ENCODE measurements around the gene NKAIN1.

Gene NKAIN1

DNA sequence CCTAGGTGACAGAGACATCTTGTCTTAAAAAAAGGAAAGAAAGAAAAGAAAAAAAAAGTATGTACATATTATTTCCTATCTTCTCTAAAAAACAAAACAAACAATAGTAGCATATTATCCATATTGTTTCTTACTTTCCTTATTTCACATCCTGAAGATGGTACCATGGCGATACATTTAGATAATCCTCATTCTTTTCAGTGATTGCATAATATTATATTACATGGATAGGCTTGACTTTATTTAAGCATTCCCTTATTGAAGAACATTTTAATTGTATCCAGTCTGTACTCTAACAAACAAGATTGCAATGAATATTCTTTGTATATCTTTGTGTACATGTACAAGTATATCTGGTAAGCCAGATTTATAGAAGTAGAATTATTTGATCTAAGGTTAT is 91.3 kb downstream of the NKAIN1 start:
- Histone ChIP-seq H3K9ac (ENCODE audit: low read depth, low read length, poor library complexity, severe bottlenecking) (no peak overlapping the region), H2AFZ (ENCODE audit: low read length) (no peak overlapping the region), H3K4me2 (ENCODE audit: low read depth, low read length, poor library complexity, severe bottlenecking) (no peak overlapping the region), H3K9me3 (ENCODE audit: insufficient read depth, low read depth, low read length) (no peaks in the 10 kb centered on the region), H4K20me1 (ENCODE audit: insufficient read depth, low read length, poor library complexity, severe bottlenecking) (no peaks in the 10 kb centered on the region), H3K4me3 (ENCODE audit: low read length, poor library complexity, severe bottlenecking) (no peak overlapping the region), H3K36me3 (ENCODE audit: insufficient read depth, low read length) (no peaks in the 10 kb centered on the region), H3F3A (ENCODE audit: low read depth) (peaks cover 5% of the 10 kb centered on the region; the same call in 1 of the 2 replicates), H3K9me2 (replicated peaks; ENCODE audit: low read depth, low read length) (no peaks in the 10 kb centered on the region), H3K79me2 (ENCODE audit: insufficient read depth, low read length) (no peaks in the 10 kb centered on the region), H3K4me1 (ENCODE audit: insufficient read depth, low read length, poor library complexity, severe bottlenecking) (peaks cover 3% of the 10 kb centered on the region), H3K27me3 (ENCODE audit: insufficient read depth, low read length, poor library complexity, severe bottlenecking) (no peaks in the 10 kb centered on the region)
- TF ChIP-seq, protein P1, sequence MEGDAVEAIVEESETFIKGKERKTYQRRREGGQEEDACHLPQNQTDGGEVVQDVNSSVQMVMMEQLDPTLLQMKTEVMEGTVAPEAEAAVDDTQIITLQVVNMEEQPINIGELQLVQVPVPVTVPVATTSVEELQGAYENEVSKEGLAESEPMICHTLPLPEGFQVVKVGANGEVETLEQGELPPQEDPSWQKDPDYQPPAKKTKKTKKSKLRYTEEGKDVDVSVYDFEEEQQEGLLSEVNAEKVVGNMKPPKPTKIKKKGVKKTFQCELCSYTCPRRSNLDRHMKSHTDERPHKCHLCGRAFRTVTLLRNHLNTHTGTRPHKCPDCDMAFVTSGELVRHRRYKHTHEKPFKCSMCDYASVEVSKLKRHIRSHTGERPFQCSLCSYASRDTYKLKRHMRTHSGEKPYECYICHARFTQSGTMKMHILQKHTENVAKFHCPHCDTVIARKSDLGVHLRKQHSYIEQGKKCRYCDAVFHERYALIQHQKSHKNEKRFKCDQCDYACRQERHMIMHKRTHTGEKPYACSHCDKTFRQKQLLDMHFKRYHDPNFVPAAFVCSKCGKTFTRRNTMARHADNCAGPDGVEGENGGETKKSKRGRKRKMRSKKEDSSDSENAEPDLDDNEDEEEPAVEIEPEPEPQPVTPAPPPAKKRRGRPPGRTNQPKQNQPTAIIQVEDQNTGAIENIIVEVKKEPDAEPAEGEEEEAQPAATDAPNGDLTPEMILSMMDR (conservative IDR thresholded peaks at IDR 0.05; ENCODE audit: low read length), result no peak
- no peak for TF ChIP-seq EZH2phosphoT487 (IDR thresholded peaks at IDR 0.05; ENCODE audit: borderline replicate concordance)

DNA sequence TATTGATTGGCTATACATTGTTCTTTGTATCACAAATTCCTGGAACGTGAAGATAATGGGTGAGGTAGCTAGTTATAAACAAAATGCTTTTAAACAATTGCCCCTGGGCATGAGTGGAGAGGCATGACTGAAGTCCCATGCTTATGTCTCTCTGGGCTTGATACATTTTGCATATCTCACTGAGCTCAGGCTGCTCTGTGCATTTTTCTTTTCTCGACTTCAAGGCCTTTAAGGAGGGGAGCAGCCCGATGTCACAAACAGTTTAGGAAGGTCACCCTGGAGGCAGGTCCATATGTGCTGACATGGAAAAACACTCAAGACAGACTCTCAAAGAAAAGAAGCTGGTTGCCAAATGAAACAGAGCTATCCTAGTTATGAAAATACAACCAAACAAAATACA is 94.0 kb downstream of the NKAIN1 start:
- Histone ChIP-seq H4K20me1 (ENCODE audit: insufficient read depth, low read length, poor library complexity, severe bottlenecking) (no peaks in the 10 kb centered on the region), H3F3A (ENCODE audit: low read depth) (no peaks in the 10 kb centered on the region), H2AFZ (ENCODE audit: low read length) (no peak overlapping the region), H3K4me1 (ENCODE audit: insufficient read depth, low read length, poor library complexity, severe bottlenecking) (no peaks in the 10 kb centered on the region), H3K4me2 (ENCODE audit: low read depth, low read length, poor library complexity, severe bottlenecking) (no peak overlapping the region), H3K4me3 (ENCODE audit: low read length, poor library complexity, severe bottlenecking) (no peak overlapping the region), H3K36me3 (ENCODE audit: insufficient read depth, low read length) (no peaks in the 10 kb centered on the region), H3K9me3 (ENCODE audit: insufficient read depth, low read depth, low read length) (no peaks in the 10 kb centered on the region), H3K9ac (ENCODE audit: low read depth, low read length, poor library complexity, severe bottlenecking) (no peak overlapping the region), H3K79me2 (ENCODE audit: insufficient read depth, low read length) (no peaks in the 10 kb centered on the region), H3K27me3 (ENCODE audit: insufficient read depth, low read length, poor library complexity, severe bottlenecking) (no peaks in the 10 kb centered on the region), H3K9me2 (replicated peaks; ENCODE audit: low read depth, low read length) (no peaks in the 10 kb centered on the region)
- TF ChIP-seq EZH2phosphoT487 (IDR thresholded peaks at IDR 0.05; ENCODE audit: borderline replicate concordance), result no peak
- TF ChIP-seq, protein P1 (conservative IDR thresholded peaks at IDR 0.05; ENCODE audit: low read length), result no peak

DNA sequence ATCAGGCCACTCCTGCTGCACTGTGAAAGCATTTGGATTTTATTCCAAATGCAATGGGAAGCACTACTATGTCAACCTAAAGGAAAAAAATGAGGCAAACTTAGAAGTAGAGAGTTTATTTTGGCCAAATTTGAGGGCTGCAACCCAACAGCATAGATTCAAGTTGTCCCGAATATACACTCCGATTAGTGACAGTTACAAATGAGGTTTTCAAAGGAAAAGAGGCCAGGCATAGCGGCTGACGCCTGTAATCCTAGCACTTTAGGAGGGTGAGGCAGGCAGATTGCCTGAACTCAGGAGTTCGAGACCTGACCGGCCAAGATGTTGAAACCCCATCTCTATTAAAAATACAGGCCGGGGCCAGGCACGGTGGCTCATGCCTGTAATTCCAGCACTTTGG is 95.2 kb downstream of the NKAIN1 start:
- H3K79me2 ChIP-seq (ENCODE audit: insufficient read depth, low read length), result no peaks in the 10 kb centered on the region
- H3K9ac ChIP-seq (ENCODE audit: low read depth, low read length, poor library complexity, severe bottlenecking), result no peak overlapping the region
- no peaks in the 10 kb centered on the region for H3K4me1 ChIP-seq (ENCODE audit: insufficient read depth, low read length, poor library complexity, severe bottlenecking)
- H2AFZ ChIP-seq (ENCODE audit: low read length), result no peak overlapping the region
- no peaks in the 10 kb centered on the region for H3K36me3 ChIP-seq (ENCODE audit: insufficient read depth, low read length)
- no peaks in the 10 kb centered on the region for H3F3A ChIP-seq (ENCODE audit: low read depth)
- H4K20me1 ChIP-seq (ENCODE audit: insufficient read depth, low read length, poor library complexity, severe bottlenecking), result no peaks in the 10 kb centered on the region
- H3K4me3 ChIP-seq (ENCODE audit: low read length, poor library complexity, severe bottlenecking), result no peak overlapping the region
- H3K9me3 ChIP-seq (ENCODE audit: insufficient read depth, low read depth, low read length), result no peaks in the 10 kb centered on the region
- H3K4me2 ChIP-seq (ENCODE audit: low read depth, low read length, poor library complexity, severe bottlenecking), result no peak overlapping the region
- no peaks in the 10 kb centered on the region for H3K27me3 ChIP-seq (ENCODE audit: insufficient read depth, low read length, poor library complexity, severe bottlenecking)
- H3K9me2 ChIP-seq (replicated peaks; ENCODE audit: low read depth, low read length), result no peaks in the 10 kb centered on the region
- no peak for TF ChIP-seq EZH2phosphoT487 (IDR thresholded peaks at IDR 0.05; ENCODE audit: borderline replicate concordance)
- TF ChIP-seq, protein P1 (conservative IDR thresholded peaks at IDR 0.05; ENCODE audit: low read length), result no peak
